Daoy (cell line): ENCODE results near the gene HEBP2. TPM values are rescaled to one million over a fixed set of nuclear protein-coding genes. Genes with fewer than 3 reads are reported as not detected.

Experiments used
- DNase-seq: peaks from one replicate; pipeline ENCODE4 v3.0.0-alpha.2; 2015; ENCODE audit warnings: low read depth
- total RNA-seq: library from RNA; depleted of rRNA; stranded (reverse); fragments of >200 nt; shearing (Covaris generic); gene quantifications from 2 replicates; pipeline ENCODE4 v1.2.3, GENCODE V29; 2014; rRNA removed

Gene HEBP2
- total RNA-seq, 1 experiment from 2014 or later, result 41.6 TPM

DNA sequence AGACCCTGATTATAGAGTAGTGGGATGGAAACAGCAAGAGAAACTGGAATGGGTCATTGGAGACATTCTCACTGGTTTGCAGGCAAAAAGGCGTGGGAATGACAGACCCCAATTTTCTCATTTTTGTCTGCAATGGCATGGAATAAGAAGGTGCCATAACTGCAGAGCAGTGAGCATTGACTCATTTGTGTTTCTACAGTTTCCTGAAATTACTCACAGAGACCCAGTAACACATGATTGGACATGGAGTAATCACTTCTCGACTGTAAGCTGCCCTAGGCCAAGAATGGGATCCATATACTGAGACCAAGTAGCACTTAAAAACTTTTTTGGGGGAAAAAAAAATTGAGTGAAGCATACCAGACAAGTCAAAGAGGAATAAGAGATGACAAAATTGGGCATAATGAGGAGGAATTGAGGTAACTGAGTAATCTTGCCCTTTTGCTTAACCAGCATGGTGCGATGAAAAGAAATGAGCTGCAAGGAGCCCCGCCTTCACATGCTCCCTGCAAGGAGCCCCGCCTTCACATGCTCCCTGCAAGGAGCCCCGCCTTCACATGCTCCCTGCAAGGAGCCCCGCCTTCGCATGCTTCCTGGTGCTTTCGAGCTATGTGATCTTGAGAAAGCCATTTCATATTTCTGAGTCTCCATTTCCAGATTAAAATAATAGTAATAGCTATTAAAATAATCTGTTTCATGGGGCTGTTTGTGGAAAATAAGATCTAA, 51.1 kb downstream of the HEBP2 start:
- DNase-seq, result no peak

DNA sequence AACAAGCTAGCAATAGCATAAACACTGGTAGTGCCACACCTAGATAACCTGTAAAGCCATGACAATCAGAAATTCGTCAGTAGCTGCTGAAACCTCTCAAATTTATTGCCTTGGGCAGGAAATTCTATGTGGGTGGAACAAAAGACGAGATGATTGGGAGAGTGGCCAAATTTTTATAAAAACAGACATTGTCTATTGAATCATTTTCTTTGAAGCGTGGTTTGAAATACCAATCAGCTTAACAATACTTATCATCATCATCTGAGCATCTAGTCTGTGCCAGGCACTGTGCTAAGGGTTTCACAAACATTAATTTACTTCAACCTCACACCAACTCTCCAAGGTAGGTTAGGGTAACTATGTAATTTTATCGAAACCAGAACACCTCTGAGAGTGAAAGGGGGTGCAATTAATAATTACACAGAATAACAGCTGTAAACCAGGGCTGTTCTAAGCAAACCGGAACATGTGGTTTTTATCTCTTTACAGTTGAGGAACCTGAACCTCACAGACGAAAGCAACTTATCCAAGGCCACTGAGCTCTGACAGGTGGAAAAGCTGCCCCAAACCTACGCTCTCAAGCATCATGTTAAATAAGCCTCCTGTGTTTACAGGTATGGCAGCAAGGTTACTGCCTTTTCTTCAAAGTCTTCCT, 51.9 kb downstream of the HEBP2 start:
- no peak for DNase-seq

DNA sequence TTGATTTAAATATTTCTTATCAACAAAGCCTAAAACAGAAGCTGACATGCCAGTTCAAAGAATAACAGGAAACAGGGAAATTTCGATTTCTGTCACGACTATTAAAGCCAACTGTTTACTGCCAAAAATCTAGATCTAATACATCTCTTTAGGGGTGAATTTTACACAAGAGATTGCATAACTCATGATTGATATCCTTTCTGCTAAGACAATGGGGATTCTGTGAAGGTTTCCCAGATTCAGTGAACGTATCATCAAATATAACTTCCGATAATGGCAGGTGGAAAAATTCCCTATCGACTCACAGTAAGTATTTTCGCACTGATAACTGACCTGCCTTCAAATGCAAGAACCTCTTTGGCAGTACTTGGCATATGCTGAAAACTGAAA, 52.4 kb downstream of the HEBP2 start:
- no peak for DNase-seq

DNA sequence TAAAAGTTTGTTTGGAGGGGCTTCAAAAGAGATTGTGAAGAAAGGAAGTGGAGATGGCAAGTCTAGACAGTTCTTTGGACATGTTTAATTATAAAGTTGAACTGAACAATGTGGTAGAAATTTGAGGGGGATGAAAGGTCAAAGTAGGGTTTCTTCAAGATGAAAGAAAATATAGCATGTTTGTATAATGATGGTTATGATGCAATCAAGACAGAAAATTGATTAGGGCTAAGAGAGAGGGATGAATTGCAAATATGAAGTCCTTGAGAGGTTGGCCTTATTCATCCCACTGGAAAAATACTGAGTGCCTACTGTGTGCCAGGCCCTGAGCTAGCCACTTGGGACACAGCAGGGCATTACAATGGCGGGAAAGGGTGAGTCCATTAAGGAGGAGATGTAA, 57.6 kb downstream of the HEBP2 start:
- no peak for DNase-seq

DNA sequence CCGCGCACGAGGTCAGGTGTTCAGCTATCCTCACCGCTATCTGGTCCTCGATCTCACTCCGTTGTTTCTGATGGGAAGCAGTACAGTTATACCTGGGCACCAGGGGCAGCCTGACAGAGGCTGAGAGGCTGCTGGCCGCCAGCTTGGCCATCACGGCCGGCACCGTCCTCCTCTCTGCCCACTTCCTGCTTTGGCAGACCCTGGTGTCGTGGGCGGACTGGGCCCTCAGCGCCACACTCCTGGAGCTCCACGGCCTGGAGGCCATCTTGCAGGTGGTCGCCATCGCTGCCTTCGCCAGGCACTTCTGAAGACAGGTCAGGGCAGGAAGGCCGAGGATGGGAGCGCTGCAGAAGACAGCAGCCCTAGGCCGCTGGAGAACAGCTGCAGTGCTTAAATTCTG, 60.1 kb downstream of the HEBP2 start:
- no peak for DNase-seq

DNA sequence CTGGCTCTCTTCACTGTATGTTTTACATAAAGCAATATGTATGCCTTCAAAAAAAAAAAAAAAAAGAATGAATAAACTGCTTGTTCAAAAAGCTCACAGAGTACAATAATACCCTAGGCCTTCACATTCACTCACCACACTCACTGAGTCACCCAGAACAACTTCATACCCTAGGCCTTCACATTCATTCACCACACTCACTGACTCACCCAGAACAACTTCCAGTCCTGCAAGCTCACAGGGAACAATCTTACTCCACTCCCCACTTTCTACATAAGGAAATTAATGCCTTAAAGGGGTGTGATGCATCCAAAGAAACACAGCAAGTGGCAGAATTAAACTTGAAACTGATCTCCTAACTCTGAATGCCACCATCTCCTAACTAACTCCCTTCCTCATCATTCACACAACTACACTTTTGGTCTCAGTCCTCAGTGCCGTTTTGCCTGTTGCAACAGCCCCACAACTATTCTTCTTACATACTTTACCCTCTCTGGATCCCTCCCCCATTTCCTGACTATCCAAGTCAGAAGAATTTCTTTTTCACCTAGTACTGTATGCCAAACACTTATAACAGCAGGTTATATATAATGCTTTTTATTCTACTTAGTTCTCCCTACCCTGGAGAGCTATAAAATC, 61.1 kb downstream of the HEBP2 start:
- peak; percentile 91 for DNase-seq

DNA sequence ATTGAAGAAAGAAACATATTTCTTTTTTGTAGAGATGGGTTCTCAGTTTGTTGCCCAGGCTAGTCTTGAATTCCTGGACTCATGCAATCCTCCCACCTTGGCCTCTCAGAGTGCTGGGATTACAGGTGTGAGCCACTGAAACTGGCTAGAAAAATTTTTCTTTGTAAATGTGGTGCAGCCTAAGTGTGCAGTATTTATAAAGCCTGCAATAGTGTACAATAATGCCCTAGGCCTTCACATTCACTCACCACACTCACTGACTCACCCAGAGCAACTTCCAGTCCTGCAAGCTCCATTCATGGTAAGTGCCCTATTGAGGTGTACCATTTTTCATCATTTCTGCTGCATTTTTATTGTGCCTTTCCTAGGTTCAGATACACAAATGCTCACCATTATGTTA, 63.9 kb downstream of the HEBP2 start:
- DNase-seq, result no peak

DNA sequence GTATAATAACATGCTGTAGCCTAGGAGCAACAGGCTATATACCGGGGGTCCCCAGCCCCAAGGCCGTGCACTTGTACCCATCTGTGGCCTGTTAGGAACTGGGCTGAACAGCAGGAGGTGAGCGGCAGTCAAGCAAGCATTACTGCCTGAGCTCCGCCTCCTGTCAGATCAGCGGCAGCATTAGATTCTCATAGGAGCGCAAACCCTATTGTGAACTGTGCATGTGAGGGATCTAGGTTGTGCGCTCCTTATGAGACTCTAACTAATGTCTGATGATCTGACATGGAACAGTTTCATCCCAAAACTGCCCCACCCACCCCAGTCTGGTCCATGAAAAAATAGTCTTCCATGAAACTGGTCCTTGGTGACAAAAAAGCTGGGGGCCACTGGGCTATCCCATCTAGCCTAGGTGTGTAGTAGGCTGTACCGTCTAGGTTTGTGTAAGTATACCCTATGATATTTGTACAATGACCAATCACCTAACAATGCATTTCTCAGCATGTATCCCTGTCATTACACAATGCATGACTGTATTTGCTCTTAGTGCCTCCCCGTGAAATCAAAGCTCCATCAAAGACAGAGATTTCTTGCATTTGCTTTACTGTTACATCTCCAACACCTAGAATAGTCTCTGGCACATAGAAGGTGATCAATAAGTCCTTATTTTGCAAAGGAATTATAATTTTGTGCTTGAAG, 64.4 kb downstream of the HEBP2 start:
- peak; percentile 24 for DNase-seq

Other genes with a start within 250 kb of the HEBP2 start
- 2.4 and 3.3 TPM in 2 replicates for gene ARFGEF3, start 242.3 kb upstream of the HEBP2 start, total RNA-seq
- gene PBOV1, start 185.7 kb upstream of the HEBP2 start, total RNA-seq, result not detected in 2 replicates
- gene SMIM28, start 26.3 kb upstream of the HEBP2 start, total RNA-seq, result not detected in 2 replicates
- gene NHSL1, start 95.3 kb downstream of the HEBP2 start, total RNA-seq, result 2.2 and 4.2 TPM in 2 replicates